ENCODE results near the gene FILIP1.

The FILIP1 gene

DNA sequence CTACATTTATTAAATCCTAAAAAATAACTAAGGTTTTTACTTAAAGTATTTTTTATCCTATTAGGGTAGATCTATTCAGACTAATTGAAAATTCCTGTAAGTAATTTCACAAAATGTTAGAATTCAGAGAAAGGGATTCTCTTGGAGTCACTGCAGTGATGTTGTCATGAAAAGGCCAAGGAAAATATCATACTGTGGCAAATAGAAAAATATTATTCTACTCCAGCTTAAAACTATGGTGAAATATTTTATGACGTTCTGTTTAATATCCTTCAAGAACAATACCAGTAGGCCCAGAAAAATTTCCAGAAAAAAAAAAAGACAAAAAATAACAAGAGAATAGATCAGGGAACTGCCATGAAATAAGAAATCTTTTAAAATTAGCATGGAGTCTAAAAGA lies 73.6 kb downstream of the FILIP1 start:
- no peaks in the 10 kb centered on the region for H3K4me1 Mint-ChIP-seq
- H3K27ac Mint-ChIP-seq, result no peak overlapping the region
- no peaks in the 10 kb centered on the region for H3K9me3 Mint-ChIP-seq
- TF ChIP-seq, protein P1, sequence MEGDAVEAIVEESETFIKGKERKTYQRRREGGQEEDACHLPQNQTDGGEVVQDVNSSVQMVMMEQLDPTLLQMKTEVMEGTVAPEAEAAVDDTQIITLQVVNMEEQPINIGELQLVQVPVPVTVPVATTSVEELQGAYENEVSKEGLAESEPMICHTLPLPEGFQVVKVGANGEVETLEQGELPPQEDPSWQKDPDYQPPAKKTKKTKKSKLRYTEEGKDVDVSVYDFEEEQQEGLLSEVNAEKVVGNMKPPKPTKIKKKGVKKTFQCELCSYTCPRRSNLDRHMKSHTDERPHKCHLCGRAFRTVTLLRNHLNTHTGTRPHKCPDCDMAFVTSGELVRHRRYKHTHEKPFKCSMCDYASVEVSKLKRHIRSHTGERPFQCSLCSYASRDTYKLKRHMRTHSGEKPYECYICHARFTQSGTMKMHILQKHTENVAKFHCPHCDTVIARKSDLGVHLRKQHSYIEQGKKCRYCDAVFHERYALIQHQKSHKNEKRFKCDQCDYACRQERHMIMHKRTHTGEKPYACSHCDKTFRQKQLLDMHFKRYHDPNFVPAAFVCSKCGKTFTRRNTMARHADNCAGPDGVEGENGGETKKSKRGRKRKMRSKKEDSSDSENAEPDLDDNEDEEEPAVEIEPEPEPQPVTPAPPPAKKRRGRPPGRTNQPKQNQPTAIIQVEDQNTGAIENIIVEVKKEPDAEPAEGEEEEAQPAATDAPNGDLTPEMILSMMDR (IDR thresholded peaks at IDR 0.05), result no peak
- no peak overlapping the region for H3K4me3 Mint-ChIP-seq
- no peaks in the 10 kb centered on the region for H3K36me3 Mint-ChIP-seq (ENCODE audit: low read depth)
- no peak for DNase-seq
- peaks cover 8% of the 10 kb centered on the region for H3K27me3 Mint-ChIP-seq (ENCODE audit: low read depth, poor library complexity)

DNA sequence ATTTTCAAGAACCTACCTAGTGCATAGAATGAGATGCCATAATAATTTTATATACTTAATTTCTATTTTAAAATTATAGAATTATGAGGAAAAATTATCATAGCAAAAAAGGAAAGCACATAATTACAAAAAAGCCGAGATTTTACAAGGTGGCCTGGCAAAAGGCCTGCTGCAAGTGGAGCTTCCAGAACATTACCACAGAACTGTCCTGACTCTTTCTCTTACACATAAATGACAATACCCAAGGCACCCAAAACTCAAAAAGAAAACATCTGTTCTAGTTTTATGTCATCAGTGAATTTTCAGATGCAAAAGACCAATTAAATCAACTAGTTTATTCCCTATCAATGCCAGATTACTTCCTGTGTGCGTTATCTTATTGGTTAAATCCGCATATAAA lies 74.2 kb downstream of the FILIP1 start:
- no peaks in the 10 kb centered on the region for H3K36me3 Mint-ChIP-seq (ENCODE audit: low read depth)
- TF ChIP-seq, protein P1 (IDR thresholded peaks at IDR 0.05), result no peak
- H3K4me1 Mint-ChIP-seq, result no peaks in the 10 kb centered on the region
- peaks cover 8% of the 10 kb centered on the region for H3K27me3 Mint-ChIP-seq (ENCODE audit: low read depth, poor library complexity)
- no peak for DNase-seq
- no peak overlapping the region for H3K27ac Mint-ChIP-seq
- H3K9me3 Mint-ChIP-seq, result no peaks in the 10 kb centered on the region
- H3K4me3 Mint-ChIP-seq, result no peak overlapping the region

GRCh38 chr6:75418233-75418632 lies 75.4 kb downstream of the FILIP1 start:
- H3K27me3 Mint-ChIP-seq (ENCODE audit: low read depth, poor library complexity), result peaks cover 8% of the 10 kb centered on the region
- no peaks in the 10 kb centered on the region for H3K36me3 Mint-ChIP-seq (ENCODE audit: low read depth)
- H3K4me1 Mint-ChIP-seq, result no peaks in the 10 kb centered on the region
- H3K4me3 Mint-ChIP-seq, result no peak overlapping the region
- H3K27ac Mint-ChIP-seq, result no peak overlapping the region
- TF ChIP-seq, protein P1 (IDR thresholded peaks at IDR 0.05), result no peak
- no peak for DNase-seq
- H3K9me3 Mint-ChIP-seq, result no peaks in the 10 kb centered on the region

DNA sequence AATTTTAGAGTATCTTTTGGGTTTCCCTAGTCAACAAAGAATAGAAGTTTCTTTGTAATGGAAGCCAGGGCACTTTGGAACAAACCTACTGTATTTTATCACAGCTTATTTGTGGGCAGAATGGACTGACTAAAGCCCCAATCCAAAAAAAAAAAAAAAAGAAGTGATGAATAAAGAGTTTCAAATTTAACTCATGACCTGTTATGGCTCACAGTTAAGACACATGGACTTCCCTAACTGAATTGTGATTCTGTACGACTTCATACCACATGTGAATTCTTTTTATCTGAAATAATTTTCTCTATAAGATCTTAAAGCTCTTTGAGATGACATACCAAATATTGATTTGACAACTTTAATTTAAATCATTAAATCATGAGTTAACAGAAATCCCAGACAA lies 77.2 kb downstream of the FILIP1 start:
- TF ChIP-seq, protein P1 (IDR thresholded peaks at IDR 0.05), result no peak
- no peak for DNase-seq
- H3K36me3 Mint-ChIP-seq (ENCODE audit: low read depth), result no peaks in the 10 kb centered on the region
- H3K9me3 Mint-ChIP-seq, result no peaks in the 10 kb centered on the region
- no peak overlapping the region for H3K4me3 Mint-ChIP-seq
- H3K27ac Mint-ChIP-seq, result no peak overlapping the region
- H3K4me1 Mint-ChIP-seq, result no peaks in the 10 kb centered on the region
- peaks cover 11% of the 10 kb centered on the region for H3K27me3 Mint-ChIP-seq (ENCODE audit: low read depth, poor library complexity)

GRCh38 chr6:75415804-75416203 lies 77.8 kb downstream of the FILIP1 start:
- H3K4me1 Mint-ChIP-seq, result no peaks in the 10 kb centered on the region
- DNase-seq, result no peak
- no peak overlapping the region for H3K4me3 Mint-ChIP-seq
- H3K27ac Mint-ChIP-seq, result no peak overlapping the region
- TF ChIP-seq, protein P1 (IDR thresholded peaks at IDR 0.05), result no peak
- peaks cover 6% of the 10 kb centered on the region for H3K9me3 Mint-ChIP-seq
- no peaks in the 10 kb centered on the region for H3K36me3 Mint-ChIP-seq (ENCODE audit: low read depth)
- peaks cover 12% of the 10 kb centered on the region for H3K27me3 Mint-ChIP-seq (ENCODE audit: low read depth, poor library complexity)

DNA sequence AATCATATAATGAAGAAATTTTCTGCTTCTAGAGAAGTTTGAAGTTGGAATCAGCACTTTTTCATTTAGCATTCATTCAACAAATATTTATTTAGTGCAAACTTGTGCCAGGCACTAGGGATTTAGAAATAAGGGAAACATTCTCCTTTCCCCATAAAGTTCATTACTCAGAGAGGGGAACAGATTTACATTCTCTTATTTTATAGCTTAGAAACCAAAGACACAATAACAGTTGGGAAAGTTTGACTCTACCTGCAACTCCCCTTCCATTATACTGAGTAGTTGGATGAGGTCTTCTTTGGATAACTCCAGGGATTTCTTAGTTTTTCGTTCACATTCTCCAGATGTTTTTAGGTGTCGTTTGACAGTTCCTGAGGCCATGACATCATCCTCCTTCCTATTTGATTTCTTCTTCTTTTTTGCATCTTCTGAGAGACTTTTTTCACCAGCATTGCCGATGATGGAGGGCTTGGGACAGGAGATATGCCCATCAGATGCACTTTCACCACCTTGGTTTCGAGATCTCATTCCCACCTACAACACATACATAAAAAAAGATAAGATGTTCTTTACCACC lies 79.1 kb downstream of the FILIP1 start:
- Mint-ChIP-seq H3K4me3 (no peak overlapping the region), H3K27ac (no peak overlapping the region), H3K4me1 (no peaks in the 10 kb centered on the region), H3K27me3 (ENCODE audit: low read depth, poor library complexity) (peaks cover 12% of the 10 kb centered on the region), H3K9me3 (peaks cover 12% of the 10 kb centered on the region), H3K36me3 (ENCODE audit: low read depth) (no peaks in the 10 kb centered on the region)
- DNase-seq, result no peak
- TF ChIP-seq, protein P1 (IDR thresholded peaks at IDR 0.05), result no peak

Data from nephron progenitor cell (in vitro differentiated cells).